Psoas muscle (tissue), 8 donors: Measurements from ENCODE around the gene SPSB3. TPM values are rescaled to one million over a fixed set of nuclear protein-coding genes. Genes with fewer than 3 reads are reported as not detected.
A peak's percentile ranks its signal among the peaks of the same experiment; 100 is the strongest.

Experiments
- ATAC-seq, 4 donors: fragments of 200-7000 bp; cut with Tn5 transposase; one replicate each; pipeline ENCODE4 v1.9.1; 2020; ENCODE audit warnings: moderate library complexity in 3 of 4, mild to moderate bottlenecking in 2 of 4
- DNase-seq, 2 donors: peaks; one replicate each; pipeline ENCODE4 v3.0.0-alpha.2; 2020
- H3K27ac ChIP-seq: fragments of 200-600 bp; one replicate; pipeline ENCODE4 v1.8.0; 2022
- H3K27me3 ChIP-seq, 3 donors: fragments of 200-600 bp in 1 of 3; one replicate each; pipeline versions ENCODE4 v1.6.1 to v1.8.0; 2013 to 2022; ENCODE audit warnings: low read length in 2 of 3, mild to moderate bottlenecking in 2 of 3, moderate library complexity in 1 of 3; ENCODE audit not compliant: insufficient read depth in 3 of 3
- H3K36me3 ChIP-seq, 2 donors: fragments of 200-600 bp in 1 of 2; one replicate each; pipeline versions ENCODE4 v1.6.1 to v1.8.0; 2013 to 2022; ENCODE audit warnings: low read depth in 1 of 2, mild to moderate bottlenecking in 1 of 2, moderate library complexity in 1 of 2; ENCODE audit not compliant: insufficient read depth in 1 of 2
- H3K4me1 ChIP-seq: fragments of 200-600 bp; one replicate; pipeline ENCODE4 v1.8.0; 2022
- H3K4me3 ChIP-seq: fragments of 200-600 bp; one replicate; pipeline ENCODE4 v1.8.0; 2022; ENCODE audit warnings: mild to moderate bottlenecking
- H3K9me3 ChIP-seq: fragments of 200-600 bp; one replicate; pipeline ENCODE4 v1.8.0; 2022
- CTCF ChIP-seq: fragments of 200-600 bp; IDR thresholded peaks from one replicate; pipeline ENCODE4 v1.8.0; 2022; ENCODE audit warnings: antibody characterized with exemption
- WGBS, 3 donors: extraction: QIAGEN DNeasy Blood & Tissue Kit; methylation state at CpG; one replicate each; pipeline versions ENCODE4 v1.1.6 to v1.1.7; 2013; 5-methylcytosine and 5-hydroxymethylcytosine counted together
- intact Hi-C, 2 donors: fragments of 100-400 bp; cut with DNase I; formaldehyde crosslinking; loops; one replicate each; pipeline versions ENCODE4 v1.11.0 to v1.14.2; 2022
- polyA plus RNA-seq, 3 donors: library from polyadenylated mRNA; stranded (reverse); fragments of 200-250 nt; gene quantifications; one replicate each; pipeline ENCODE4 v1.2.3, GENCODE V29; 2013
- total RNA-seq, 4 donors: library from RNA; stranded (reverse); fragmentation: NEBNext Ultra II Directional in 2 of 4; extraction: Animal tissue kit (Norgen Biotek cat#: 25700) in 2 of 4; gene quantifications; one replicate each; pipeline versions ENCODE4 v1.2.1 to v1.2.4, GENCODE V29; 2021 to 2023
- donor health status: healthy with polysubstance abuse.
- donor health status: DM: no; HTN: no; CAD: no; lungs with moderate emphysema.
- donor health status: Bipolar disorder and iron deficiency.
- donor health status: healthy.
- donor health status: DM: yes; HTN: yes; CAD: no.
- donor health status: DM: no; HTN: no; CAD: no.
- donor health status: DM: no; HTN: no; CAD: no.
- donor health status: DM: yes; HTN: yes; CAD: no.

SPSB3 gene
- total and polyA plus RNA-seq, 7 donors: 26.3 to 108 (median 54.9) TPM

GRCh38 chr16:1790611-1791255 lies 8.4 kb upstream of the SPSB3 start:
- intact Hi-C loops: no loop called here

GRCh38 chr16:1790261-1790610 lies 7.9 kb upstream of the SPSB3 start:
- Histone ChIP-seq H3K9me3 (no peaks in the 10 kb centered on the region), H3K27ac (no peak overlapping the region), H3K27me3 (no peaks in the 10 kb centered on the region), H3K36me3 (peaks cover 0 to 57% of the 10 kb centered on the region in 2 donors), H3K4me1 (peaks cover 2% of the 10 kb centered on the region), H3K4me3 (no peak overlapping the region)
- DNase-seq (no peak), ATAC-seq (no peak)
- no peak for TF ChIP-seq CTCF
- intact Hi-C loops: no loop called here
- 90 to 93% (median 90%) methylated on average over 13 to 15 of the region's 15 CpGs for WGBS, 3 donors

More at GRCh38 chr16:1790611-1791255, 8.4 kb upstream of the SPSB3 start:
- no peak for TF ChIP-seq CTCF
- Histone ChIP-seq H3K4me3 (no peak overlapping the region), H3K4me1 (no peaks in the 10 kb centered on the region), H3K27ac (no peak overlapping the region), H3K27me3 (no peaks in the 10 kb centered on the region), H3K9me3 (no peaks in the 10 kb centered on the region), H3K36me3 (peaks cover 0 to 57% of the 10 kb centered on the region in 2 donors)
- DNase-seq (no peak), ATAC-seq (no peak)
- WGBS, 3 donors: 91 to 94% (median 92%) methylated on average over 44 of the region's 44 CpGs

- TF ChIP-seq CTCF: no peak
- 84 to 87% (median 86%) methylated on average over 23 to 25 of the region's 25 CpGs for WGBS, 3 donors
- no peak overlapping the region for H3K27ac ChIP-seq
- intact Hi-C loops: no loop called here
- H3K4me1 ChIP-seq: peaks cover 4% of the 10 kb centered on the region
- H3K27me3 ChIP-seq: no peaks in the 10 kb centered on the region
- H3K9me3 ChIP-seq: no peaks in the 10 kb centered on the region
- DNase-seq (no peak), ATAC-seq (no peak)
- H3K4me3 ChIP-seq: no peak overlapping the region
- peaks cover 0 to 57% of the 10 kb centered on the region in 2 donors for H3K36me3 ChIP-seq
These were observed 7.3 kb upstream of the SPSB3 start for GRCh38 chr16:1789643-1790045.

GRCh38 chr16:1788708-1789100 lies 6.3 kb upstream of the SPSB3 start:
- Histone ChIP-seq H3K27ac (no peak overlapping the region), H3K4me1 (peaks cover 10% of the 10 kb centered on the region), H3K36me3 (peaks cover 0 to 57% of the 10 kb centered on the region in 2 donors), H3K27me3 (no peaks in the 10 kb centered on the region), H3K9me3 (no peaks in the 10 kb centered on the region), H3K4me3 (no peak overlapping the region)
- WGBS, 3 donors: 62 to 73% (median 69%) methylated on average over 18 to 19 of the region's 19 CpGs
- ATAC-seq (no peak), DNase-seq (peak in 1 of 2 donors; percentile 12)
- intact Hi-C loops: no loop called here
- no peak for TF ChIP-seq CTCF
